Measurements from ENCODE around the gene ZNF597.
"Not testable (repeated sequence)": the region's sequence is repeated elsewhere in the genome, so short reads cannot be mapped to it uniquely, and the experiment has no call there.

Gene ZNF597

DNA sequence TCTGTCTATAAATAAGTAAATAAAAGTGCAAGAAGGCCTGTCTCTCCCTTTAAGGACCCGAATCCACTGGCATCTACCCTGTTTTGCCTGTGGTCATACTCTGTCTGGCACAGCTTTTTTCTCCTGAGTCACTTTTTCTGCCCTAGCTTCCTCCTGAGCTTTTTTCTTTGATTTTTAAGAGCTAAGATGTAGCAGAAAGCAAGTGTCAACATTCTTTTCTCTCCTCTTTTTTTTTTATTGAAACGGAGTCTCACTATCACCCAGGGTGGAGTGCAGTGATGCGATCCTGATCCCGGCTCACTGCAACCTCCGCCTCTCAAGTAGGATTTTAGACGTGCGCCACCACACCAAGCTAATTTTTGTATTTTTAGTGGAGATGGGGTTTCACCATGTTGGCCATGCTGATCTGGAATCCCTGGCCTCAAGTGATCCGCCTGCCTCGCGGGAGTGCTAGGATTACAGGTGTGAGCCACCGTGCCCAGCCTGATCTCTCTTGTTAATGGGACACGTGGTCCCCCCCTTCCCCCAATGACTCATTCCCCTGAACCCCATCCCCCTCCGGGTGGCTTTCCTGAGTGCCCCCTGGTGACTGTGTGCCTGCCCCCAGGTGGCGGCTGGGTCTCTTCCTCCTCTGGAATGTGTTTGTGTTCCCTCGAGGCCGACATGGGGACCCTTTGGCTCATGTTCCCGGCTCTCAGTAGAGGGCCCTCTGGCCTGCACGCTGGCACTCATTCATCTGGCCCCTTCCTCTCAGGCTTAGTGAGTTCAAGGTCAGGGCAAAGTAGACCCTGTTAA, 37.8 kb upstream of the ZNF597 start:
- DNase-seq (ENCODE audit: low read depth), result no peak
- H3K4me3 ChIP-seq (ENCODE audit: low read depth, low read length), result no peak overlapping the region
- TF ChIP-seq, protein P1, sequence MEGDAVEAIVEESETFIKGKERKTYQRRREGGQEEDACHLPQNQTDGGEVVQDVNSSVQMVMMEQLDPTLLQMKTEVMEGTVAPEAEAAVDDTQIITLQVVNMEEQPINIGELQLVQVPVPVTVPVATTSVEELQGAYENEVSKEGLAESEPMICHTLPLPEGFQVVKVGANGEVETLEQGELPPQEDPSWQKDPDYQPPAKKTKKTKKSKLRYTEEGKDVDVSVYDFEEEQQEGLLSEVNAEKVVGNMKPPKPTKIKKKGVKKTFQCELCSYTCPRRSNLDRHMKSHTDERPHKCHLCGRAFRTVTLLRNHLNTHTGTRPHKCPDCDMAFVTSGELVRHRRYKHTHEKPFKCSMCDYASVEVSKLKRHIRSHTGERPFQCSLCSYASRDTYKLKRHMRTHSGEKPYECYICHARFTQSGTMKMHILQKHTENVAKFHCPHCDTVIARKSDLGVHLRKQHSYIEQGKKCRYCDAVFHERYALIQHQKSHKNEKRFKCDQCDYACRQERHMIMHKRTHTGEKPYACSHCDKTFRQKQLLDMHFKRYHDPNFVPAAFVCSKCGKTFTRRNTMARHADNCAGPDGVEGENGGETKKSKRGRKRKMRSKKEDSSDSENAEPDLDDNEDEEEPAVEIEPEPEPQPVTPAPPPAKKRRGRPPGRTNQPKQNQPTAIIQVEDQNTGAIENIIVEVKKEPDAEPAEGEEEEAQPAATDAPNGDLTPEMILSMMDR (IDR thresholded peaks at IDR 0.05; ENCODE audit: insufficient read depth, low read depth, low read length, missing control alignments), result no peak

- DNase-seq (ENCODE audit: low read depth), result peak; percentile 42
- TF ChIP-seq, protein P1 (IDR thresholded peaks at IDR 0.05; ENCODE audit: insufficient read depth, low read depth, low read length, missing control alignments), result no peak
- no peak overlapping the region for H3K4me3 ChIP-seq (ENCODE audit: low read depth, low read length)
Observed at GRCh38 chr16:3479654-3480216, 36.4 kb upstream of the ZNF597 start.

DNA sequence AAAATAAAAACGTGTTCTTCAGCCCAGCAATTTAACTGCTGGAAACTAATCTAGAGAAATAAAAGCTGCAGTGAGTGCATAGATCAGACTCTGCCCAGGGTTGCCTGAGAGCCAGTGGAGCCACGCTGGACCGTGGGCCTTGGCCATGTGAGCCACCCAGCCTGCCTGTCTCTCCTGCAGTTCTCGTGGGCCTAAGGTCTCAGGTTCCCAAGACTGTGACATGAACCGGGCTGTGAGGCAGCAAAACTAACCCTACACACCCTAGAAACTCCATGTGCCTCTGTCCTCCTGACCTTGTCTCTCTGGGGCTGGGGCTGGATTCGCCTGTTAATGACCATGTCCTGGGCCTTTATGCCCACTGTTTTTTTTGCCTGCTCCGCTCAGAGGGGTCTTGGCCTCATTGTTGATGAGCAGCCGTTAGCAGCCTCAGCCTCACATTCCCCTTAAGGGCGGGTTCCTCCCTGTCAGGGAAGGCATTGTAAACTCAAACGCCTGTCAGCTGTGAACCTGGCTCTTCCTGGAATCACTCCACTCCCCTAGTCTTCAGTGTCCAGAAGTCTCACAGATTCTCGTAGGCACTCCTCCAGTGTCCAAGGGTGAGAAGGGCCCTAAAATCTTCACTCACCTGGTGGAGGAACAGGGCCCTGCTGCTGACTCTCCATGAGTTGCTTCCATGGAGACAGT, 35.1 kb upstream of the ZNF597 start:
- no peak overlapping the region for H3K4me3 ChIP-seq (ENCODE audit: low read depth, low read length)
- TF ChIP-seq, protein P1 (IDR thresholded peaks at IDR 0.05; ENCODE audit: insufficient read depth, low read depth, low read length, missing control alignments), result no peak
- no peak for DNase-seq (ENCODE audit: low read depth)

DNA sequence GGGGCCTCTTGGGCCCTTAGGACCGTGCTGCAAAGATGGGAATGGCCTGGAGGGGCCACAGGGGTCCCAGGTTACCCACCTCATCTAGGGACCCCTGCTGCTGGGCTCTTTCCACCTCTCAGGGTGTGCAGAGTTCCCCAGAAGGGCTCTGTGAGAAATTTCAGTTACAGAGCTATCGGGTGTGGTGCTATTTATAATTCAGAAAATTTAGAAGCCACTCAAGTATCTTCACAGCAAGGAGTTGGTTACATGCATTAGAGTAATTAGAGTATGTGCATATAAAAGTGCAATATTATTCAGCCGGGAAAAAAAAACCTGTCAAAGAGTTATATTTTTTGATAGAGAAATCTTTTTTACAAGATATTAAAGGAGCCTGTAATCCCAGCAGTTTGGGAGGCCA, 33.1 kb upstream of the ZNF597 start:
- no peak overlapping the region for H3K4me3 ChIP-seq (ENCODE audit: low read depth, low read length)
- no peak for DNase-seq (ENCODE audit: low read depth)
- TF ChIP-seq, protein P1 (IDR thresholded peaks at IDR 0.05; ENCODE audit: insufficient read depth, low read depth, low read length, missing control alignments), result no peak

- TF ChIP-seq, protein P1 (IDR thresholded peaks at IDR 0.05; ENCODE audit: insufficient read depth, low read depth, low read length, missing control alignments), result no peak
- H3K4me3 ChIP-seq (ENCODE audit: low read depth, low read length), result no peak overlapping the region
- no peak for DNase-seq (ENCODE audit: low read depth)
Observed at GRCh38 chr16:3475604-3476375, 32.5 kb upstream of the ZNF597 start.

GRCh38 chr16:3474870-3475269, 31.6 kb upstream of the ZNF597 start:
- not testable (repeated sequence) for DNase-seq (ENCODE audit: low read depth); H3K4me3 ChIP-seq (ENCODE audit: low read depth, low read length)

Measured in GM12865 (cell line).